Fibroblast of lung (primary cell): Measurements from ENCODE around the gene CIITA.

ENCODE experiments used
- CTCF ChIP-seq, 2 donors: IDR thresholded peaks in 1 of 2; conservative IDR thresholded peaks in 1 of 2; 1 replicate in 1 of 2; 2 replicates in 1 of 2; pipeline ENCODE4 v1.5.1; 2011 to 2012; ENCODE audit warnings: low read length in 2 of 2, control low read depth in 1 of 2, inconsistent platforms in 1 of 2, low read depth in 1 of 2, mild to moderate bottlenecking in 1 of 2
- EZH2 ChIP-seq: IDR thresholded peaks from 2 replicates; pipeline ENCODE4 v1.5.1; 2012; ENCODE audit warnings: low read length, control low read depth, mild to moderate bottlenecking; ENCODE audit errors: missing control alignments

GRCh38 chr16:10959161-10959560 is 82.2 kb downstream of the CIITA start:
- TF ChIP-seq CTCF (conservative IDR thresholded peaks at IDR 0.05 in 1 of 2, IDR thresholded peaks at IDR 0.05 in 1 of 2; ENCODE audit: low read depth in 1 of 2, low read length in 2 of 2) (no peak), EZH2 (no peak)
